Motor neuron (in vitro differentiated cells): ENCODE measurements around the gene CENPT. TPM values are rescaled to one million over a fixed set of nuclear protein-coding genes. Genes with fewer than 3 reads are reported as not detected.

Experiments used
- ATAC-seq, 8 experiments: fragments of 200-7000 bp; cut with Tn5 transposase; replicated peaks in 6 of 8; 2 replicates each; pipeline ENCODE4 v1.8.0; 2021; ENCODE audit warnings: mild to moderate bottlenecking in 8 of 8, moderate library complexity in 8 of 8
- H3K27ac ChIP-seq, 2 donors: fragments of 250-450 bp; sonication (Bioruptor Pico); 2 replicates each; pipeline ENCODE4 v1.9.0; 2021; ENCODE audit warnings: antibody characterized with exemption in 2 of 2, mild to moderate bottlenecking in 2 of 2, moderate library complexity in 1 of 2
- H3K4me1 ChIP-seq, 2 donors: fragments of 250-450 bp; sonication (Bioruptor Pico); replicated peaks in 1 of 2; 2 replicates each; pipeline ENCODE4 v1.6.1; 2021; ENCODE audit warnings: antibody characterized with exemption in 2 of 2, mild to moderate bottlenecking in 2 of 2, moderate library complexity in 1 of 2
- H3K4me3 ChIP-seq, 5 donors: fragments of 250-450 bp; sonication (Bioruptor Pico); 2 replicates each; pipeline ENCODE4 v1.9.0; 2021; ENCODE audit warnings: antibody characterized with exemption in 5 of 5, mild to moderate bottlenecking in 5 of 5, moderate library complexity in 4 of 5
- WGBS, 10 experiments: fragments of 450-650 bp; shearing (Covaris generic); methylation state at CpG; one replicate each; pipeline ENCODE4 v1.0.0; 2022; 5-methylcytosine and 5-hydroxymethylcytosine counted together
- in situ Hi-C, 9 experiments: fragments of 400-800 bp; cut with MboI; loops; one replicate each; pipeline ENCODE4 v1.15.0; 2021; ENCODE audit warnings: low sequenced_read_pairs in 9 of 9, low pct_unique_long_range_greater_than_20kb in 2 of 9; ENCODE audit not compliant: unreplicated experiment in 9 of 9
- total RNA-seq, 8 experiments: library from RNA; unstranded; fragments of 300-600 nt; gene quantifications; 2 replicates each; pipeline versions ENCODE4 v1.2.3 to v1.2.4, GENCODE V29; 2022

The CENPT gene
- total RNA-seq, 8 experiments from 2014 or later, result 21.4 to 42.8 (median 34.0) TPM

DNA sequence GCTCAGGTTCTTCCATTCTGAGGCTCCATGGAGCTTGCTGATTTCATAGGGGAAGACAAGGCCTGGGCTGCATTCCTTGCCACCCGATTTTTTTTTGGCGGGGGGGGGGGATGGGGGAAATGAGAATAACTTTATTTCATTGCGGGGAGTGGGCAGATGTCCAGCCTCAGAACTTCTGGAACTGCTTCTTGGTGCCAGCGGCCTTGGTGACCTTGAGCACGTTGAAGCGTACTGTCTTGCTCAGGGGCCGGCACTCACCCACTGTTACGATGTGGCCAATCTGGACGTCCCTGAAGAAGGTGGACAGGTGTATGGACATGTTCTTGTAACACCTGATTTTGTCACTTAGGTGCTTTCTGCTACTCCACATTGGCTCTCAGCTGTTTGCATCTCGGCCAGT, 8.3 kb upstream of the CENPT start:
- no peak overlapping the region for H3K27ac ChIP-seq
- ATAC-seq, result no peak
- WGBS, 10 experiments, result 87 to 100% (median 97%) methylated on average over 1 to 3 of the region's 10 CpGs; no CpG with 5 or more reads in 4 of the 10 experiments
- in situ Hi-C loops, result no loop called here
- H3K4me1 ChIP-seq, result peaks cover 0 to 9% of the 10 kb centered on the region in 2 donors
- no peak overlapping the region for H3K4me3 ChIP-seq

DNA sequence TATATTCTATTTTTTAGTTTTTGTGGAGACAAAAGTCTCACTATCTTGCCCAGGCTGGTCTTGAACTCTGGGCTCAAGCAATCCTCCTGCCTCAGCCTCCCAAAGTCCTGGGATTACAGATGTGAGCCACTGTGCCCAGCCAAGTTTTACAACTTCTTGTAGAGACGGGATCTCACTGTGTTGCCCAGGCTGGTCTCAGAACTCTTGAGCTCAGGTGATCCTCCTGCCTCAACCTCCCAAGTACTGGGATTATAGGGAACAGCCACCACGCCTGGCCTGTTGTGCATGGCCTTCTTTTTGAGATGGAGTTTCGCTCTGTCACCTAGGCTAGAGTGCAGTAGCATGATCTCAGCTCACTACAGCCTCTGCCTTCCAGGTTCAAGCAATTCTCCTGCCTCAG, 6.2 kb upstream of the CENPT start:
- no peak for ATAC-seq
- H3K27ac ChIP-seq, result no peak overlapping the region
- in situ Hi-C loops, result no loop called here
- no peak overlapping the region for H3K4me3 ChIP-seq
- peaks cover 0 to 9% of the 10 kb centered on the region in 2 donors for H3K4me1 ChIP-seq
- 88 to 100% (median 100%) methylated on average over 1 to 2 of the region's 3 CpGs; no CpG with 5 or more reads in 6 of the 10 experiments for WGBS, 10 experiments

DNA sequence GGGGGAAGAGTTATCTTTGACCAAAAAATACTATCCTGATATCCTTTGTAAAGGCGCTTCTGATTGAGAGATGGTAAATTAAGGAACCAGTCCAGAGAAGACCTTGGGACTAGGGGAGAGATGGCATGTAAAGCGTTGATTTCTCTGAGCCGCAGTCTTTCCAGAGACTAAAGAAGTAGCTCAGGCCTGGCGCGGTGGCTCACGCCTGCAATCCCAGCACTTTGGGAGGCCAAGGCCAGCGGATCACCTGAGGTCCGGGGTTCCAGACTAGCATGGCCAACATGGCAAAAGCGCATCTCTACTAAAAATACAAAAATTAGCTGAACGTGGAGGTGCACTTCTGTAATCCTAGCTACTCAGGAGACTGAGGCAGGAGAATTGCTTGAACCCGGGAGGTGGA, 625 bp upstream of the CENPT start:
- peak overlapping the region; percentile 58 to 98 (median 67) for H3K4me3 ChIP-seq
- H3K4me1 ChIP-seq, result peaks cover 24 to 28% of the 10 kb centered on the region in 2 donors
- no peak overlapping the region for H3K27ac ChIP-seq
- WGBS, 10 experiments, result 80 to 100% (median 89%) methylated on average over 1 to 9 of the region's 11 CpGs; no CpG with 5 or more reads in 4 of the 10 experiments
- no peak for ATAC-seq
- in situ Hi-C loops, result no loop called here

DNA sequence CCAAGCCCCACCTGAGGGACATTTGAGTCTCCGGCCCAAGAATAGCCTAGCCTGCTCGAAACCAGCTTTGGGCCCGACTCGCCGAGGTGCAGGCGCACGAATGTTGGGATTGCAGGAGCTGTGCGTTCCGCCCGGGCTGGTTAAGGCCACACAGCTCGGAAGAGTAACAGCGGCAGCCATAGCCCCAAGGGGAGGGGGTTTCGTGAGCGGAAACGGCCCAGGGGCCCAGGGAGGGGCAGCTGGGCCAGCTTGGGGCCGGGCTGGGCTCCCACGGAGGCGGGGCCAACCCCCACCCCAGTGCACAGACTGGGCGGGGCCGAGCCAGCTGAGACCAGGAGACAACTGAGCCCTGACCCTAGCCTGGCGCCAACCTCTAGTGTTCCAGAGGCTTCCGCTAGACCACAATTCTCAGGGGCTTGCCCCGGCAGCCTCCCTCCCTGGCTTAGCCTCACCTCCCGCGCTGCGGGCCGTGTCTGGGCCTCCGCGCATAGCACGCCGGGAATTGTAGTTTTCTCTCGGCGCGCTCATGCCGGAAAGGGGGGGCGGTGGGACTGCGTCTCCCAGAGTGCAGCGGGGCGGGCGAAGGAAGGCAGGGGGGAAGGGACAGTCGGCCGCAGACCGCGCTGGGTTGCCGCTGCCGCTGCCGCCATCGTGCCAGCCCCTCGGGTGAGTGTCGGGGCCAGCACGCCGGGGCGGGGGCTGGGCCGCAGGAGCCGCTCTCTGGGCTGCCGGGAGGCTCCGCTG, 1.0 kb downstream of the CENPT start, which contains the start of gene NUTF2:
NUTF2 (plus strand) TSS at position 614 of the 744 bp plus-strand sequence. CDS start 18,198 bp downstream, outside the sequence.
- Histone ChIP-seq H3K4me3 (peak within 1 kb of the TSS; percentile 58 to 98 (median 67)), H3K27ac (peak within 1 kb of the TSS; percentile 82 to 91), H3K4me1 (peaks cover 25 to 28% of the 10 kb centered on the region in 2 donors)
- WGBS, 10 experiments, result 0 to 20% (median 2%) methylated on average over 1 to 5 of the region's 57 CpGs; no CpG with 5 or more reads in 6 of the 10 experiments
- peak; percentile 51 to 83 (median 76) for ATAC-seq
- in situ Hi-C loops, result no loop called here

DNA sequence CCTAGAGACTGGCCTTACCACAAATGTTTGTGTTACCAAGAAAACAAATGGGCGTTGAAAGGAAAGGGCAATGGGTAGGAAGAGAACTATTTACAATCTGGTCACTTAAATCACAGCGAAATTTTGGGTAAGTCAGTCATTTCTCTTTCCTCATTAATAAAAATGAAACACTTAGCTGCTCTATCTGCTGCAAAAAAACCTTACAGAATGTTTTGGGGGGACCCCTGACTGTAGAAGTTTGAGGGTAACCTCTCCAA, 1.5 kb downstream of the CENPT start:
- Histone ChIP-seq H3K4me1 (peaks cover 26 to 28% of the 10 kb centered on the region in 2 donors), H3K27ac (peak overlapping the region; percentile 82 to 91), H3K4me3 (peak overlapping the region; percentile 58 to 98 (median 67))
- in situ Hi-C loops, result no loop called here
- ATAC-seq, result no peak
- WGBS, 10 experiments, result 0 to 37% (median 17%) methylated on average over 1 to 2 of the region's 2 CpGs; no CpG with 5 or more reads in 1 of the 10 experiments

DNA sequence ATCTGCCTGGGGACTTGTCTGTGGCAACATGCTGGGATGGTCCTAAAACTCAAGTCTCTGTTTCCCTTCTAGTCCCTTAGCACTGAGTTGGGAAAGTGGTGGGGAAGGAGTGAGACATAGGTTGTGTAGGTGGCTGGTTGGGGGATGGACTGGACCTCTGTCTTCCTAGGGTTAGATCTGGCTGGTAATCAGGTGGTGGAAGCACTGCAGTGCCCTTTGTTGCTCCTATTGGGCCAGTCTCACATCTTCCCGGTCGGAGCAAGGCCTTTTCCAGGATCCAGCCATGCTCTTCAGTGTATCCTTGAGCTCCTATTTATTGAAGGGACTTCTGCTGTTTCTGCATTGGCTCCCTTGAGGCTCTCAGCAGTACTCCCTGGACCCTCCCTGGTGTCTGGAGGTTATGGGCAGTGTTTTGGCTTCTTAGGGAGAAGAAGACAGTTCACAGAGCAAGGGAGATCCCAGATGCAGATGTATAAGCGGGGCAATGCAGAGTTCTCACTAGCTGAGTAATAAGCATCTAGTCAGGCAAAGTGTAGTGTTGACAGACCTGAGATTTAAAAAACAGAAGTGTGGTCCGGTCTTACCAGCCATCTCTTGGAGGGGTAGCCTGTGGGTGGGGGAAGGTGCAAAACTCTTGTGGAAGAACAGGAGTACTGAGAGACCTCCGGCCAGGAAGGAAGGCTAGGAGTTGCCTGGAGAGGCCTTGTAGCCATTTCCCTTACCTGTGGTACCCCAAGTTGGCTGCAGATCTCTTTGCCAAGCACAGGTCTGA, 2.0 kb downstream of the CENPT start:
- peak overlapping the region in 1 of 2 donors; percentile 91 for H3K27ac ChIP-seq
- H3K4me3 ChIP-seq, result peak overlapping the region; percentile 58 to 98 (median 67)
- peaks cover 26 to 28% of the 10 kb centered on the region in 2 donors for H3K4me1 ChIP-seq
- 33 to 100% (median 77%) methylated on average over 1 to 5 of the region's 5 CpGs; no CpG with 5 or more reads in 2 of the 10 experiments for WGBS, 10 experiments
- no peak for ATAC-seq
- in situ Hi-C loops, result no loop called here

DNA sequence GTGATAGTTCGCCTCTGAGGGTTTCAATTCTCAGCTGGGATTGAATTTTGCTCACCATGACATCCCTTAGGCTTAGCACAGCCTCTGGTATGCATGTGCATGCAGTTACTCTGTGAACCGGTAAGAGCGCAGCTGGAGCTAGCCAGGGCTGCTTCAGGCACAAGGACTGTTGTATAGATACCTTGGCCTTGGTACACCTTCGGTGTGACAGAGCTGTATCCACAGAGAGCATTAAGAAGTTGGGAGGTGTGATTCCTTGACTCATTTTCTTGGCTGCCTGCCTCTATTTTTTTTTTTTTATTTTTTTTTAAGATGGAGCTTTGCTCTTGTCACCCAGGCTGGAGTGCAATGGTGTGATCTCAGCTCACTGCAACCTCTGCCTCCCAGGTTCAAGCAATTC, 3.0 kb downstream of the CENPT start:
- H3K4me3 ChIP-seq, result peak overlapping the region; percentile 11 to 98 (median 93)
- in situ Hi-C loops, result no loop called here
- 25 to 100% (median 55%) methylated on average over 1 to 3 of the region's 4 CpGs; no CpG with 5 or more reads in 4 of the 10 experiments for WGBS, 10 experiments
- no peak overlapping the region for H3K27ac ChIP-seq
- ATAC-seq, result no peak
- H3K4me1 ChIP-seq, result peaks cover 26 to 28% of the 10 kb centered on the region in 2 donors

DNA sequence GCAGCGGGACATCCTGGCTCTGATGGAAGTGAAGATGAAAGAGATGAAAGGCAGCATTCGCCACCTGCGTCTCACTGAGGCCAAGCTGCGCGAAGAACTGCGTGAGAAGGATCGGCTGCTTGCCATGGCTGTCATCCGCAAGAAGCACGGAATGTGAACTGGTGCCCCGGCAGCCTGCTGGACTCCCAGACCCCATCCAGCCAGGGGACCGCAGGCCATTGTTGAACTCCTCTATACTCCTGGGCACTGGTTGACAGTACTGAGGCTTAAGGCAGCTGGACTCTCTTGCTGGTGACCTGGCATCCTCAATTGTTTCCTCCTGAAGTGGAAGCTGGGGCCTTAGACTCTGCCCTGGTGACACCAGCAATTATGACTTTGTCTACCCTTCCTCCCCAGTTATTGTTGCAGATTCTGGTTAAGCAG, 4.1 kb downstream of the CENPT start:
- WGBS, 10 experiments, result 0 to 6% (median 1%) methylated on average over 1 to 6 of the region's 11 CpGs; no CpG with 5 or more reads in 4 of the 10 experiments
- ATAC-seq, result no peak
- in situ Hi-C loops, result no loop called here
- peaks cover 26 to 28% of the 10 kb centered on the region in 2 donors for H3K4me1 ChIP-seq
- peak overlapping the region; percentile 97 to 98 for H3K27ac ChIP-seq
- peak overlapping the region; percentile 77 to 98 (median 93) for H3K4me3 ChIP-seq

DNA sequence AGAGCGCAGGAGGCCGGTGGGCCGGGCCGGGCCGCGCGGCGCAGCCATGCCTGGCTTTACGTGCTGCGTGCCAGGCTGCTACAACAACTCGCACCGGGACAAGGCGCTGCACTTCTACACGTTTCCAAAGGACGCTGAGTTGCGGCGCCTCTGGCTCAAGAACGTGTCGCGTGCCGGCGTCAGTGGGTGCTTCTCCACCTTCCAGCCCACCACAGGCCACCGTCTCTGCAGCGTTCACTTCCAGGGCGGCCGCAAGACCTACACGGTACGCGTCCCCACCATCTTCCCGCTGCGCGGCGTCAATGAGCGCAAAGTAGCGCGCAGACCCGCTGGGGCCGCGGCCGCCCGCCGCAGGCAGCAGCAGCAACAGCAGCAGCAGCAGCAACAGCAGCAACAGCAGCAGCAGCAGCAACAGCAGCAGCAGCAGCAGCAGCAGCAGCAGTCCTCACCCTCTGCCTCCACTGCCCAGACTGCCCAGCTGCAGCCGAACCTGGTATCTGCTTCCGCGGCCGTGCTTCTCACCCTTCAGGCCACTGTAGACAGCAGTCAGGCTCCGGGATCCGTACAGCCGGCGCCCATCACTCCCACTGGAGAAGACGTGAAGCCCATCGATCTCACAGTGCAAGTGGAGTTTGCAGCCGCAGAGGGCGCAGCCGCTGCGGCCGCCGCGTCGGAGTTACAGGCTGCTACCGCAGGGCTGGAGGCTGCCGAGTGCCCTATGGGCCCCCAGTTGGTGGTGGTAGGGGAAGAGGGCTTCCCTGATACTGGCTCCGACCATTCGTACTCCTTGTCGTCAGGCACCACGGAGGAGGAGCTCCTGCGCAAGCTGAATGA, 4.8 kb downstream of the CENPT start:
- in situ Hi-C loops, result no loop called here
- Histone ChIP-seq H3K27ac (peak overlapping the region; percentile 97 to 98), H3K4me1 (peaks cover 21 to 23% of the 10 kb centered on the region in 2 donors), H3K4me3 (peak overlapping the region; percentile 77 to 98 (median 93))
- WGBS, 10 experiments, result 0 to 4% (median 2%) methylated on average over 1 to 27 of the region's 67 CpGs; no CpG with 5 or more reads in 5 of the 10 experiments
- ATAC-seq, result peak; percentile 8 to 19 (median 12)

DNA sequence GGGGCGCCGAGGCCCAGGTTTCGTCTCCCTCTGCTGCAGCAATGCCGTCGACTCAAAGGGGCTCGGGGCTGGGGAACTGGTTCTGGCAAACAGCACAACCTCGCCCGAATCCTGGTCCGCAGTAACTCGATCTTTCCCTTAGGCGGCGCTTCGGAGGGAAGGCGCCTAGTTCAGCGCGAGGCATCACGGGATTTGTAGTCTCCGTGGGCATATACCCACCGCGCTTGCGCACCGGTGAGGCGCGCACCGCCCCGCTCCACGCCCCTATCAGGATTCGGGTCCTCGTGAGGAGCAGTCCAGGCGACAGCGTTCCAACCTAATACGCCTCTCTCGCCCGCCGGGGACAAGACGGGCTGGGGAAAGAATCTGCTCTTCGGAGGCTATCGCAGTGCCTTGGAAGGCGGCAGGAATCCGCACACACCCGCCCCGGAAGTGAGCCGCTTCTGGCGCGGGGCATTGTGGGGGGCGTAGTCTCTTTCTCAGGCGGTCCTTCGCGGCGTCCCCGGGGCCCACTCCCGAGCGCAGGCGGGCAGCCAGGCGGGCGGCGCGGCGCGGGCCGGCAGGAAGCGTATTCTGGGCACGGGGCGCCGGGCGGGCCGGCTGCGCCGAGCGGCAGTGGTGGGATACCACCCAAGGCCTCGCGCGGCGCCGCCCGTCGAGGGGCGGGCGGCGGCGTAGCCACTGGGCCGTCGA, 5.5 kb downstream of the CENPT start, which contains the start of gene THAP11:
THAP11 (plus strand) TSS at position 505 of the 693 bp plus-strand sequence. CDS start 235 bp downstream, outside the sequence.
- H3K27ac ChIP-seq, result peak within 1 kb of the TSS; percentile 97 to 98
- H3K4me3 ChIP-seq, result peak within 1 kb of the TSS; percentile 77 to 98 (median 93)
- H3K4me1 ChIP-seq, result peaks cover 21 to 23% of the 10 kb centered on the region in 2 donors
- in situ Hi-C loops, result no loop called here
- 0 to 11% (median 0%) methylated on average over 5 to 14 of the region's 83 CpGs; no CpG with 5 or more reads in 6 of the 10 experiments for WGBS, 10 experiments
- ATAC-seq, result peak; percentile 41 to 55 (median 48)

DNA sequence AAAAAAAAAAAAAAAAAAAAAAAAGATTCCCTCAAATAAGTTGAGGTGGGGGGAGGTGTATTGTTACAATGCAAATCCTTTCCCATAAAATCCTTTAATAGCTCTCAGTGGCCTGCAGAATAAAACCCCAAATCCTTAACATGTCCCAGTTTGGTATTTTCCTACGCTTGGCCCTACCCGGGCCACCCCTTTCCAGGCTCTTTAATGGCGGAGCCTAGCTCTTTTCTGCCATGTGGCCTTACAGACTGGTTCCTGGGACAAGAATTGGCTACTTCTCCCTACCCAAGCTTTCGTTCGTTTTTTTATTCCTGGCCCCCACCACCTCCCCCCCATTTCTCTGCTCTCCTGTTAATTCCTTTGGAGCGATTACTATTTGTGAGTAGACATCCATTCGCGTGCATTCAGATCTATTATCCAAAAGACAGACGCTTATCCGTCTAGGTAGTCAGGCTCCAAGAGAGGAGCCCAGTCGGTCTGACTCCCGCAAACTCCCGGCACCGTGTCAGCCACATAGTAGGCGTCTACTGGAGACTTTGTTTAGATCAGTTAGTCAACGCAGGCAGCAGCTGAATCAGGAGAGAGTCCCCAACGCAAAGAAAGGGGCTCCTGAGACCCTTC, 6.2 kb downstream of the CENPT start:
- Histone ChIP-seq H3K4me3 (peak overlapping the region; percentile 77 to 98 (median 93)), H3K4me1 (peaks cover 21 to 23% of the 10 kb centered on the region in 2 donors), H3K27ac (peak overlapping the region in 1 of 2 donors; percentile 98)
- ATAC-seq, result no peak
- in situ Hi-C loops, result no loop called here
- 50 to 100% (median 77%) methylated on average over 1 to 9 of the region's 17 CpGs; no CpG with 5 or more reads in 4 of the 10 experiments for WGBS, 10 experiments
